NCI-H1105 (cell line): ENCODE data around the gene MAMDC2.

Experiments
- DNase-seq: peaks from one replicate; lab custom pipeline; 2025; lab: John Stamatoyannopoulos, UW

Gene MAMDC2

GRCh38 chr9:70134360-70134759, 90.7 kb downstream of the MAMDC2 start:
- no peak for DNase-seq

- no peak for DNase-seq
Measured at GRCh38 chr9:70135176-70135575, 91.5 kb downstream of the MAMDC2 start.

GRCh38 chr9:70136632-70137031, 93.0 kb downstream of the MAMDC2 start:
- no peak for DNase-seq

- no peak for DNase-seq
Measured at GRCh38 chr9:70137577-70137976, 93.9 kb downstream of the MAMDC2 start.

- DNase-seq: no peak
Measured at GRCh38 chr9:70142101-70142500, 98.5 kb downstream of the MAMDC2 start.

GRCh38 chr9:70143394-70144130, 99.9 kb downstream of the MAMDC2 start:
- no peak for DNase-seq

- no peak for DNase-seq
Measured at GRCh38 chr9:70144131-70144503, 100.5 kb downstream of the MAMDC2 start.

GRCh38 chr9:70145981-70146380, 102.3 kb downstream of the MAMDC2 start:
- no peak for DNase-seq

- DNase-seq: no peak
Measured at GRCh38 chr9:70147196-70147595, 103.5 kb downstream of the MAMDC2 start.

- DNase-seq: no peak
Measured at GRCh38 chr9:70147651-70148050, 104.0 kb downstream of the MAMDC2 start.

- no peak for DNase-seq
Measured at GRCh38 chr9:70152350-70152749, 108.7 kb downstream of the MAMDC2 start.

- DNase-seq: no peak
Measured at GRCh38 chr9:70156729-70157128, 113.1 kb downstream of the MAMDC2 start.

GRCh38 chr9:70159630-70160029, 116.0 kb downstream of the MAMDC2 start:
- no peak for DNase-seq

- DNase-seq: no peak
Measured at GRCh38 chr9:70160686-70161600, 117.3 kb downstream of the MAMDC2 start.

- DNase-seq: no peak
Measured at GRCh38 chr9:70165006-70165602, 121.5 kb downstream of the MAMDC2 start.

GRCh38 chr9:70168521-70168920, 124.9 kb downstream of the MAMDC2 start:
- no peak for DNase-seq

- DNase-seq: no peak
Measured at GRCh38 chr9:70169222-70169621, 125.6 kb downstream of the MAMDC2 start.

GRCh38 chr9:70170151-70170790, 126.6 kb downstream of the MAMDC2 start:
- DNase-seq: no peak

- DNase-seq: no peak
Measured at GRCh38 chr9:70172532-70172931, 128.9 kb downstream of the MAMDC2 start.

- DNase-seq: no peak
Measured at GRCh38 chr9:70177121-70177520, 133.5 kb downstream of the MAMDC2 start.

GRCh38 chr9:70192707-70193106, 149.1 kb downstream of the MAMDC2 start:
- no peak for DNase-seq

- DNase-seq: no peak
Measured at GRCh38 chr9:70195456-70195855, 151.8 kb downstream of the MAMDC2 start.
